ENCODE results near the gene KNSTRN.

Gene KNSTRN

GRCh38 chr15:40345867-40346578 lies 36.5 kb upstream of the KNSTRN start:
- DNase-seq = no peak

DNA sequence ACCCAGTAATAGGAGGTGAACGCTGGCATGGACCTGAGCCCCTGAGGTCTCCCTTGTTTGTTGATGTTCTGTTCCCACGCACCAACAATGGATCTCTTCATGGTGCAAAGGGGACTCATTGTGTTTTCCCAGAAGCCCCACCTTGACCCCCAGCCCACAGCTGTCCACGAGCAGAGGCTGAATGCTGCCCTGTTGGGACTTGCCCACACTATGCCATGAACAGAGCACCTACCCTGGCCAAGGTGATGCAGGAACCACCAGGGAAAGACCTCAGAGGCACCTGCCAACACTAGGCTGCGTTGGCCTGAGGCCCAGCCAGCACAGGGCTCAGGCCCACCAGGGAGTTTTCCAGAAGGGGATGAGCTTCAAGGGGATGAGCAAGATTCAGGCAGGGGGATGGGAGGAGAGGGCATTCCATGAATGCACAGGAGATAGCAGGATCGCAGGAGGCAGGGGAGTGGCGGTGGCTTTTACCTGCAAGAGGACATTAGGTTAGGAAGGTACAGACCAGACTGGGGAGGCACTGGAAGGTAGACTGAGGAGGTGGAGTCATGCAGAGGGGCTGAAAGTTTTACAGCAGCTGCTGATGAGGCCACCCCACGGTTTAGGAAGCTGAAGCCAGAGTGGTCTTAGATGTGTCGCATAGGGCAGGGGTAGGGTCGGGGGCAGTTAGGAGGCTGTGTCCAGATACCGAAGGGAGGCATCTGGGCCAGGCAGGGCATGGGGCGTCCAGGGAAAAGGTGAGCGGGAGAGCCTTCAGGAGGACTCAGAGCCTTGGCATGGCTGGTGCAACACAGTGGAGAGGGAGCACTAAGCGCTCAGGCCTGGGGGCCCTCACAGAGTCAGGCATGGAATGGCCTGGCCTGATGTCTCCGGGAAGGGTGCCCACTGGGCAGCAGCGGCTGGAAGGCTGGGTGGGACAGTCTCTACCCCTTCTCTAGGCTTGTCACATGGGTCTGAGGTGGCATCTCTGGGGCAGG lies 35.7 kb upstream of the KNSTRN start:
- DNase-seq = no peak

GRCh38 chr15:40347559-40348473 lies 34.7 kb upstream of the KNSTRN start:
- DNase-seq = no peak

DNA sequence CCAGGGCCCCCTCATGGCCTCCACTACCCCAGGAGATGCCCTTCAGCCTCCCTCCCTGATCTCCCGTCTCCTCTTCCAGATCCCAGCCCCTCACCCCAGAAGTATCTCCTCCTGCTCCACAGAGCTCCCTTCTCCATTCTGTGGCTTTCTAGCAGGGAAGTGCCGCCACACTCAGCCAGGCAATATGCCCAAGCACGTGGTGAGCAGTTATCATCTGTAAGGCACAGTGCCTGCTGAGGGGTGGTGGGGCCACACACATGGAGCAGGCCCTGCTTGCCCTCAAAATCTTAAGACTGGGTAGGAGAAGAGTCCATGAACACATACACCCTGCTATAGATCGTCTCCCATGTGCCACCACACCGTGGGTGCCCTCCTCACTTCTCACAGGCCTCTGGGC lies 34.0 kb upstream of the KNSTRN start:
- DNase-seq = no peak

- no peak for DNase-seq
Measured at GRCh38 chr15:40349163-40349562, 33.4 kb upstream of the KNSTRN start.

DNA sequence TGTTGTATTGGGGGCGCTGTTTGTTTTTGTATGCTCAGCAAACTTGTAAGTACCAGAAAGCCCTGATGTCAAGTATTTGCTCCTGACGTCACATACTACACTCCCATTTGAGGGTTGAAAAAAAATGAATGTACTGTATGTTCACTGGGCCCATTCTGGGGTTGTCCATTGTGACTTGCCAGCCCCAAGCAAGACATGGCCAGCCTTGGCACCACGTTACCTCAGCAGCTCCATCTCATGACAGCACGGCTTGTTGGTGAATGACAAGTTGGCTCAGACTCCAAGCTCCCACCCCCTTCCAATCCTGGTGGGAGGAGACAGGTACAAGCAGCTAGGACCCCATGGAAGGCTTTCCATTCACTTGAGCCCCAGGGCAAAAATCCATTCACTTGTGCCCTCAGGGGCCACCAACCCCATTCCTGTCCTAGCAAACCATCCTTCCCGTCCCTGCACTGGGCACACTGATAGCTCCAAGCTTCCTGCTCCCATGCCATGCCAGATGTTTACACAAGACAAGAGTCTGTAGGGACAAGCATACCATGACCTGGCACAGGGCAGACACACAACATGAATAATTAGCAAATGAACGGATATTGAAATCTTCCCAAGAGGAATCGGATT lies 30.1 kb upstream of the KNSTRN start:
- no peak for DNase-seq

DNA sequence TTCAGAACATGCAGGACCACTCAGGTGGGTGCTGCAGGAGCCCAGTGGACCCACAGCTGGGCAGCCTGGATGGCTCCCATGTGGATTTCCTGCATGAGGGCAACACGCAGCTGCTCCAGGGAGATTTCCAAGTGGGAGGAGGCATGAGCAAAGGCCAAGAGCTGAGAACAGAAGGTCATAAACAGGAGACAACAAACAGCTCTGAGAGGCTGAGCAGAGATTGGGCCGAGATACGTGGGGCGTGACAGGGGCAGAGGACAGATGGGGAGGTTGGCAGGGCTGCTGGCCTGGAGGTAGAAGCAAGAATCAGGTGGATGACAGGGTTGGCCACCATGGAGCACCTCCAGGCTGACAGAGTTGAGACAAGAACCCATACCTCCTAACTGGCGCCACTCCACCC lies 28.8 kb upstream of the KNSTRN start:
- no peak for DNase-seq

DNA sequence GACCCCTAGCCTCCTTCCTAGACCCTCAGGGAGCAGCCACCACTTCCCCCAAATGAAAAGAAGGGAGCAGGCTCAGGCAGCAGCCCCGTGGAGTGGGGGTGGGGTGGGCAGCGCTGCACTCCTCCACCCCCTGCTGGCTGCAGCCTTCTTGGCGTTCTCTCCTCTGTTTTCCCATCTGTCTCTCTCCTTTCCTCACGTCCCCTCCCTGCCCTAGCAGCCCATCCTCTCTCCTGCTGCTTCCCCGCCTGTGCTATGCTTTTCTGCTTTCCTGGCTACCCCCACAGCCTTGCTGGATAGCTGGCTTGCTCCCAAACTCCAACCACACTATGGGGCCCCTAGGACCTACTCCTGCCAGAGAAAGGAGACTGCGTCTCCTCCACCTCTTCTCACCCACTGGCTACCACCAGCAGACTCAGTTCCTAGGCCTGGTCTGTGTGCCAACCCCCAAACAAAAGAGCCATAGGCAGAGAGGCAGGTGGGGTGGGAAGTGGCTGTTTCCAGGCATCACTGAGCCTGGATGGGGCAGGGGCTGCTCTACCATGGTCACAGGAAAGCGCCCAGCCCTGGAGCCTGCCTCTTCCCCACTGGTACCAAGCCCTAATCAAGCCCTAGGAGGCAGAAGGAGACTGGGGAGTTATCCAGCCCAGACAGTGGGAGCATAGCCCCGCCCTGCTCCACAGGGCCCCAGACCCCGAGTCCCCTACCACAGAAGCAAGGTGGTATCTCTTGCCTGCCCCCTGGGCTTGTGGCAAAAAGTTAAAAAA lies 27.9 kb upstream of the KNSTRN start:
- no peak for DNase-seq

- DNase-seq = no peak
Measured at GRCh38 chr15:40355976-40356585, 26.4 kb upstream of the KNSTRN start.

DNA sequence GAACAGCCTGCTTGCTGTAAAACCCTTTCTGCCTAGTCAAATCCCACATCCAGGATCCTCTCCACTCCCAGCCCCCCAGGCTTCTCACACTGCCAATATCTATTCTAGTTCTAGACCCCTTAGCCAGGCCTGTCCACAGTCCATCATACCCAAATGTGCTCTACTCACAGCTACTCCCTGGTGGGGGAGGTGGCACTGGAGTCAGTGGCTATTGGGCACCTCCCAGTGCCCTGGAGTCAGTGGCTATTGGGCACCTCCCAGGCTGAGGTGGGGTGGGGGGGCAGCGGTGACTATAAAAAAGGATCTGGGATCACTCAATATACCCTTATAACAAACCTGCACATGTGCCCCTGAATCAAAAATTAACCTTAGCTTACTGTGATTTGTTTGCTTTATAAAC lies 25.3 kb upstream of the KNSTRN start:
- no peak for DNase-seq

DNA sequence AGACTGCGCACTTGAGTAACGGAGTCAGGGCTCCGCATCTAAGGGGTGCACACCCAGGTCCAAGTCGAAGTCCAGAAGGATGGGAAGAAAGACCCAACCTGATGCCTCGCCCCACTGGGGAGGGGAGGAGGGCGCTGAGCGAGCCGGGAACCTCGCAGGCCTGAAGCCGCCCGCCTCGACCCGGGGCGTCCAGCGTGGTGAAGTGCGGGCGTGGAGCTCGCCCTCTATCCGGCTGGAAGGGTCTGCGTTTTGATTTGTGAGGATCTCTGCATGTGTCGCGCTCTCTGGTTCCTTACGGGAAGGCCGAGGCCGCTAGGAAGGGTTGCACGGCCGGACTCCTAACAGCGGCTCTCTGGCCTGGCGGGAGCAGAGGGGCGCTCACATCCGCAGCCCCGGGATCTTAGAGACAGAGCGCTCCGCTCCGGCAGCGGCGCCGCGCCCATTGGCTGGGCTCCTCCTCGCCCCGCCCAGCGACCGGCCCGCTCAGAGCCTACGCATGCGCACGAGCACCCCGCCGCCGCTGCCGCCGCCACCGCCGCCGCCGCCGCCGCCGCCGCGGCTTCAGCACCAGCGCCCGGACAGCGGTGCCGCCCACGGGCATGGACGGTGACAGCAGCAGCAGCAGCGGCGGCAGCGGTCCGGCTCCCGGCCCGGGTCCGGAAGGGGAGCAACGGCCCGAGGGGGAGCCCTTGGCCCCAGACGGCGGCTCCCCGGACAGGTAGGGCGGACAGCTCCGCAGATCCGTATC lies 24.6 kb upstream of the KNSTRN start, which contains the start of gene DISP2:
Gene DISP2 (plus strand): TSS at position 497 of the 748 bp plus-strand sequence. CDS start 103 bp downstream, at position 600.
- DNase-seq = peak; percentile 96

DNA sequence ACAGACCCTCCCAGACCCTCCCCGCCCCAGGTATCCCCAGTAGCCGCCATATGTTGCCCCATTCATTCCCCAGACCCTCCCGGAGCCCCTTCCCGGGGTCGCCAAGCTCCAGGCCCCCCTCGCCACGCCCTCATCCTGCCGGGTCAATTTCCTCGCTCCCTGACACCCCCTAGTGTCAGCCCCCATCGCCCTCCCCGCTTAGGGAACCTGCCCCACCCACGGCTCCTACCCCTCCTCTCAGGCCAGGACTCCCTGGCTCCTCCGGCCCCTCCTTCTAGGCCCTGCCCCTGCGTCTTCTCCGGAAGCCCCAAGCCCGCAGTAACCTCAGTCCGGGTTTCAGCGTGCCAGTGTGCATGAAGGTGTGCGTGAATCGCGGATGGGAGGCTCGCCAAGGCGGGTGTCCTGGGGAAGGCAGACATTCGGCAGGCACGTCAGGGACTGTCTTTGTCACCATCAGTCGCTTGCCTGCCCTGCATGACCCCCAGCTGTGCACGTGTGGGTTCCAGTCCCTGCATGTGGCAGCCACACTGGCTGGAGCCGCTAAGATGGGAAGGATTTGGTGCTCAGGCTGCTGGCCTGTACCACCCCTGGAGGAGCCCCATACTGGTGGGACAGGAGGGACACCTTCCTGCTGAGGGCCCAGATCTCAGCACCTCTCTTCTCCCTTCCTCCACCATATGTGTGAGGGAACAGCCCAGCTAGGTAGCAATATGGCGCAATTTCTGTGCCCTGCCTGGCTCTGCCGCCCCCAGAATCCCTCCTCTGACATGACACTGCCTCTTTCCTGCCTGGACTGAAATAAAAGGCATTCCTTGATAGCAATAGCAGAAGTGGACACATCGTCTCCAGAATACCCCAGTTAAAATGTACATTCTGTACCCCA lies 23.8 kb upstream of the KNSTRN start:
- no peak for DNase-seq

DNA sequence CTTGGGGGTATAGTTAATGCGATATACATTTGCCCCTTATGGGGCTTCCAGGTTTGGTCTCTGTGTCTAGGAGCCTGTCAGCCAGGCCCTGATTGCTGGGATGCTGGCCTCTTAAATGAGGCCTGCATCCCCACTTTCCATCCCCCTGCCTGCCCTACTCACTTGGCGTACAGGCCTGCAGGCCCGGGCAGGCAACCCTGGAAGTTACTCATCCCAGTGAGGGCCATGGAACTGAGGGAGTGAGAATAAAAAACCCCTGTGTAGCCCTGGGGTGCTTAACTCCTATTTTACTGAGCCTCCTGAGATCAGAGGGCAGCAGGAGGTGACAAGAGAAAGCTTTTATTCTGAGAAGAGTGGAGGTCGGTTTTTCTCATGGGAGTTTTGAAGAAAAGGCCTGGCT lies 22.5 kb upstream of the KNSTRN start:
- no peak for DNase-seq

DNA sequence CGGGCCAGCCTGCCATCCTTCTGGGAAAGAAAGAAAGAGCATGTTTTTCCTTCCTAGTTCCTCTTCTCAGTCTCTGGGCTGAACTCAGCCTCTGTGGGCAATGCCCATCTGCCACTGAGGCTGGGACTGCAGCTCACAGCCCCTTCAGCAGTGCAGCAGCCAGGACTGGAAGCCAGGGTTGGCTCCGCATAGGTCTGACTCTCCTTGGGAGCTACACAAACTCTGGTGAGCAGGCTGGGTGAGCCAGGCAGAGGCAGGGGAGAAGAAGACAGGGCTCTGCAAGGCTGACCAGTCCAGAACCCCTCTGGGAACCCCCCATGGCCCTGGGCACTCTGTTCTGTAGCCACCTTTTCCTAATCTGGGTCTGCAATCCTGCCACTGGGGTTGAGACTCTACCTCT lies 20.9 kb upstream of the KNSTRN start:
- DNase-seq = no peak

GRCh38 chr15:40363611-40364010 lies 18.9 kb upstream of the KNSTRN start:
- no peak for DNase-seq

- no peak for DNase-seq
Measured at GRCh38 chr15:40364251-40364650, 18.3 kb upstream of the KNSTRN start.

DNA sequence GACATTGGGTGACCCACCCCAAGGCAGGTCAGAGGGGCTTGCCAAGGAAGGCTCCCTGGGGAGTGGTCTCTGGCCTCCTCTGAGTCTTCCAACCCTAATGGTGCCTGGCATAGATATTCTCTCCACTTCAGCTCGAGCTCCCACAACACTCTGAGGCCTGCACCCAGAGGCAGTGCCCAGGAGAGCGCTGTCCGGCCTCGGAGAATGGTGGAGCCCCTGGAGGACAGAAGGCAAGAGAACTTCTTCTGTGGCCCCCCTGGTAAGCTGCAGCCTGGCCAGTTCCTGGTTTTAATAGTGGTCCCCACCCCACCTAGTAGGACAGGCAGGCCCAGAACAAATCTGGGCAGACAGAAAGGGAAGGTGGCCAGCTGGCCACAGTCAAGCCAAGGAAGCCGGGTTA lies 17.5 kb upstream of the KNSTRN start:
- DNase-seq = no peak

DNA sequence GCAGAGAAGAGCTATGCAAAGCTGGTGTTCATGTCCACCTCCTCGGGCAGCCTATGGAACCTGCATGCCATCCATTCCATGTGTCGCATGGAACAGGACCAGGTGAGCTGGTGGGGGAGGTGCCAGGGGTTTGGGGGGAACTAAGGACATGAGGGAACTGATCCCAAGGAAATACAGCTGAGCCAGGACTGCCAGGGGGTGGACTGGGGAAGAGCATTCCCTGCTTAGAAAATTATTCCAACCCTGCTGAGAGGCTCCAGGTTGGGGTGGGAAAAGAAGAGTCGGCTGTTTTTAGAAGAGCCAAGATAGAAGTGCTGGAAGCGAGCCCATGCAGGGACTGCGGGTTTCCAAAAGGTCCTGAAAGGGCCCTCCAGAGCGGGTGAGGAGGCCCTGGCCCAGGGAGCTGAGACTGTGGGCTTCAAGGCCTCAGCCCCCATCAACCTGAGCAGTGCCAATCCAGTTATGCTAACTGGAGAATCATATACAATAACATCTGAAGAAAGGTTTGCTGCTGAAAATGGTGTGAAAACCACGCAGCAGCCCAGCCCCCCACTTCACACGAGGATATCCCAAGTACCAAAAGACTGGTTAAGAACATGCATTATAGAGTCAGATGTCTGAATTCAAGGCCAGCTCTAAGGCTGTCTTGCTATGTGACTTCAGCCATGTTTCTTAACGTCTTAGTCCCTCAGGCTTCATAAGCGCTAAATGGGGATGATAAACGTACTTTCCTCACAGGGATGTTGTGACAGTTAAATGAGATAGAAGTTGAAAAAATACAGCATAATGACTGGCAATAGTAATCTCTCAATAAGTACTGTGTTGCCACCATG lies 16.7 kb upstream of the KNSTRN start:
- DNase-seq = no peak
